ENCODE data around the gene KLHL26. TPM values are rescaled to one million over a fixed set of nuclear protein-coding genes. Genes with fewer than 3 reads are reported as not detected.

Gene KLHL26
- total RNA-seq, 1 donor from 2014 or later: 5.7 TPM

DNA sequence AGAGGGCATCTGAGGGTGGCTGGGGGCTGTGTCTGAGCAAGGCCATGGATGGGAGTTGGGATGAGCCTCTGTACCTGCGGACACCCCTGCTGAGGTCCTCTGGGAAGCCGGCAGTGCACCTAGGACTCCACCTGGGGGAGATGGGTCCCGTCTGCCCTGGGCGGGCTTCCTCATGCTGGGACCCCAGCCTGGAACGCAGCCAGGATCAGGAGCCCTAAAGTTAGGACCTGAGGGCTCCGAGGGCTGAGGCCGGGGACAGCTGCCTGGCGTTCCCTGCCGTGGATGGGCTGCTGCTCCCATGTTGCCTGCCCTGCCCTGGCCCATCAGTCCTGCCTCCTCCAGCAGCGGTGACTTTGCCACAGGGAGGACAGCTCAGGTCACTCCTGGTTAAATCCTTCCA, 72.7 kb downstream of the KLHL26 start:
- DNase-seq (ENCODE audit: low spot score in 2 of 2) (no peak), FAIRE-seq (no peak)

DNA sequence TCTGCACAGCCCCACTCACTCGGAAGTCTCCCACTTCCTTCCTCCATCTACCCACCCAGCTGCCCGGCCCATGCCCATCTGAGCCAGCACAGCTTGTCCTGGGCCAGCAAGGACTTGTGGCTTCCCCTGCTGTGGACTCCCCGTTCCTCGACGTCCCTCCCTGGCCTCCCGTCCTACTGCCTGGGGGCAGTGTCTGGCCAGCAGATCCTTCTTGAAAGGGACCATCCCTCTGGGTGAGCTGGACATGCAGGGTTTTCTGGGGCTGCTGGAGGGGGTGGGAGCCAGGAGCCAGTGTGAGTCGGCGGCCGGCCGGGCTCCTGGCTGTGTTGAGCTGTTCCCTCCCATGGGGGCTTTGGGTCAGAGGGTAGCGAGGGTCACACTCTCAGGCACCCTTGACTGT, 73.4 kb downstream of the KLHL26 start:
- no peak for FAIRE-seq
- no peak for DNase-seq (ENCODE audit: low spot score in 2 of 2)

DNA sequence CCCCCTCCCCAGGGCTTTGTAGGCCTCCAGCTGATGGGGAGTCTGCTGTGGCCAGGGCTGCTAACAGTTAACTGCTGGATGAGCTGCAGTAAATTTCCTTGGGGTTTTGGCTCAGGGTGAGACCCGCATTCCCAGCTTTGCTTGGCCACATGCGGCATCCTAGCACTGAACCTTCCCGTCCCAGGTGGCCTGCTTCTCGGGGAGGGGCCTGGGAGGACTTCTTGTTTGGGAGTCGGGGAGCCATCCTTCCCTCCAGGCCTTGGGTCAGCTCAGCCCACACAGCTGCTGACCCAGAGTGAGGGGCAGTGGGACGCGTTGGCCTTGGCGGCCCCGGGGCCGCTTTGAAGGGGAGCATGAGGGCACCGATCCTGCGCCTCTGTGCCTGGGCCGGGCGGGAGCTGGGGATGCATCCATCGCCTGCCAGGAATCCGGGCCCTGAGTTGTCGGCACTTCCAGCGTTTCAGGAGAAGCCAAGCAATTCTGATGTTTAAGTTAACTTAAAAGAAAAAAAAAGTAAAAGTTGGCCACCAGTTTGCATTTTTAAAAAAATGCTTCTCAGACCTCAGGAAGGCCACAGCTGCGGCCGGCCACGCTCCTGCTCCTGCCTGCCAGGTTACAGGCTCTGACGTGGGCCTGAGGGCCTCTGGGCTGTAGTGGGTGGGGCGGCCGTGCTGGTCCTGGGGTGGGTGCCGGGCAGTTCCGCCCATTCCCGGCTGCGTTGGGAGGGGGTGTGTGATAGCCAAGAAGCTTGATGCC, 74.3 kb downstream of the KLHL26 start:
- FAIRE-seq (no peak), DNase-seq (ENCODE audit: low spot score in 2 of 2) (no peak)

DNA sequence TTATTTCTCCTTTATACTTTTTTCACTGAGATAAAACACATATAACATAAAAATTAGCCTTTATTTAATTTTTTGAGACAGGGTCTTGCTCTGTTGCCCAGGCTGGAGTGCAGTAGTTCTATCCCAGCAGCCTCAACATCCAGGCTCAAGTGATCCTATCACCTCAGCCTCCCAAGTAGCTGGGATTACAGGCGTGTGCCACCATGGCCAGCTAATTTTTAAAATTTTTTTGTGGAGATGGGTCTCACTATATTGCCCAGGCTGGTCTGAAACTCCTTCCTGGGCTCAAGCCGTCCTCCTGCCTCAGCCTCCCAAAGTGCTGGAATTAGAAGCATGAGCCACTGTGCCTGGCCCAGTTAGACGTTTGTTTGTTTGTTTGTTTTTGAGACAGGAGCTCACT, 75.1 kb downstream of the KLHL26 start:
- FAIRE-seq: no peak
- DNase-seq (ENCODE audit: low spot score in 2 of 2): no peak

DNA sequence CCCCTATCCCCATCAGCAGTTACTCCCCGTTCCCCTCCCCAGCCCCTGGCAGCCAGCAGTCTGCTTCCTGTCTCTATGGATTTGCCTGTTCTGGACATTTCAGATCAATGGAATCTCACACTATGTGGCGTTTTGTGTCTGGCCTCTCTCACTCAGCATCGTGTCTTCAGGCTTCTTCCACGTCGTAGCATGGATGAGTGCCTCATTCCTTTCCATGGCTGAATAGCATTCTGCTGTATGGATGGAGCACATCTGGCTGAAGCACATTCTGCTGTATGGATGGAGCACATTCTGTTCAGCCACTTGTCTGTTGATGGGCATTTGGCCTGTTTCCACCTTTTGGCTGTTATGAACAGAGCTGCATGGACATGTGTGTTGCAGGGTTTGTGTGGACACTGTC, 76.2 kb downstream of the KLHL26 start:
- no peak for FAIRE-seq
- DNase-seq (ENCODE audit: low spot score in 2 of 2): no peak

DNA sequence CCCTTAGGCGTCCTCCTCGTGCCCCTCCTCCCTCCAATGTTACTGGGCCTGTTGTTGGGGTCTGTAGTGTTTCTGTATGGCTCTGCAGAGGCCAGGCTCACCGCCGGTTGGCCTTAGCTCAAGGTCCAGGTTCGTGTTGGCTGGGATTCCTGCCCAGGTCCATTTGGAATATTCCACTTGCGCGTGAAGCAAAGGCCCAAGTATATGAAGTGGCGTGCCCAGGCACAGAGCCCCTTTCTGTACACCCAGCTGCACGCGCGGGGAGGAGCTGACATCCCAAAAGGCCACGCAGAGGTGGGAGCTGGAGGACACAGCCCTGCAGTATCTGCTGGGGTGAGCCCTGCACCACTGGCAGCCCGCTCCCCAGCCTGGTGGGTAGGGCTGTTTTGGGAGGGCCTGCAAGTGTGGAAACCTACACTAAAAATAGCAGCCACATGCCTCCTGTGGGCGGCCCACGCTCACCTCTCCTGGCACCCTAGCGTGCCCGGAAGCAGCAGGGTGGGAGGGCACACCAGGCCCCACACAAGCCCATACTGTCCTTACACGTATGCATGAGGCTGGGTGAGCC, 76.8 kb downstream of the KLHL26 start:
- DNase-seq (ENCODE audit: low spot score in 2 of 2): no peak
- FAIRE-seq: no peak

DNA sequence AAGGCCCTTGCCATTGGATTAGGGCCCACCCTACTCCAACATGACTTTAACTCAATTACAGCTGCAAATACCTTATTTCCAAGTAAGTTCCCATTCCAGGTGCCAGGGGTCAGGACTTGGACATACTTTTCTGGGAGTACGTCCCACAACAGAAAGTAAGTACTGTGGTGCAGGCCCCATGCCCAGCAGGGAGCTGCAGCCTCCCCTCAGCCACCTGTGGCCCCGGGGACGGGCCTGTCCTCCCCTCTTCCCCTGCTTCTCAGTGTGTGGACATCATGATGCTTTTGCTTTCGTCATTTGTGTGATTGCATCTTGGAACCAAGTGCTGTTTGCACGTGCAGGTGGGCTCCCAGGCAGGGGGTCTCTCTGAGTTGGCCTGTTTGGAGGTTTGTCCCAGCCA, 78.6 kb downstream of the KLHL26 start:
- no peak for FAIRE-seq
- no peak for DNase-seq (ENCODE audit: low spot score in 2 of 2)

DNA sequence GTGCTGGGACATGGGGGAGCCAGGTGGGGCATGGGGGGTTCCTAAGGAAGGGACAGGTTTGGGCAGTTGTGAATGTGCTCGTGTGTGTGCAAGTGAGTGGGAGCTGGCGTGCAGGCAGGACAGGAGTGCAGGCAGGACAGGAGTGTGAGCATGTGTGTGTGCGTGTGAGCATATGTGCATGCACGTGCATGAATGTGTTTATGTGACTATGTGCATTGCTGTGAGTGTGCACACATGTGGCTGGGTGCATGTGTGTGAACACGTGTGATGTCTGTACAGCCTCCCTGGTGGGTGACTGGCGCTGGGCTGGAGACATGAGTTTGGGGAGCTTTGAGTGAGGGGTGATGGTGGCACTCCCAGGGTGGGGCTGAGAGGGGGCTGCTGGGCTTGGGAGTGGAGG, 80.0 kb downstream of the KLHL26 start:
- DNase-seq (ENCODE audit: low spot score in 2 of 2) (no peak), FAIRE-seq (no peak)

DNA sequence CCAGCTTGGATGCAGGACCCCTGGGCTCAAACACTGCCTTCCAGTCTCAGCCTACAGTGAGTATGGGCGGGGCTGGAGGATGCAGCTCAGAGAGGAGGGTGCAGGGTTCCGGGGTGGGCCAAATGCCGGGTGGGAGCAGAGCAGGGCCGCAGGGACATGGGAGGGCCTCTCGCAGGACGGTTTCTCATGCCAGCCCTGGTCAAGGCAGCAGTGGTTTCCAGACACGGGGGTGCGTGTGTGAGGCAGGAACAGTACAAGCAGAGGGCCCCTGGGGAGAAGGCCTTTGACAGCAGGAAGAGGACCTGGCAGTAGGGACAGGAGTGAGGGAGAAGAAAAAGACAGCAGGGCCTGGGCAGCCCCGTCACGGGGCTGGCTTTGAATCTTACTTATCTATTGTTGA, 80.8 kb downstream of the KLHL26 start:
- DNase-seq (ENCODE audit: low spot score in 2 of 2) (no peak), FAIRE-seq (no peak)

DNA sequence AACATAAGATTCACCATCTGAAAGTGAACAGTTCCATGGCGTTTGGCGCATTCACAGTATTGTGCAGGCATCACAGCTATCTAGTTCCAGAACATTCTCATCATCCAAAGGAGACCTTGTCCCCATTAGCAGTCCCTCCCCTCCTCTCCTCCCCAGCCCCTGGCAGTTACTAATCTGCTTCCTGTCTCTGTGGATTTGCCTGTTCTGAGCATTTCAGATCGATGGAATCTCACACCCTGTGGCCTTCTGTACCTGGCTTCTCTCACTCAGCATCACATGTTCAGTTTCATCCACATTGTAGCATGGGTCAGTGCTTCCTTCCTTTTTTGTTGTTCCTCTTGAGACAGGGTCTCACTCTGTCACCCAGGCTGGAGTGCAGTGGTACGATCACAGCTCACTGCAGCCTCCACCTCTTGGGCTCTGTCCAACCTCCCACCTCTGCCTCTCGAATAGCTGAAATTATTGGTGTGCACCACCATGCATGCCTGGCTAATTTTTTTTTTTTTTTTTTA, 81.2 kb downstream of the KLHL26 start:
- FAIRE-seq: no peak
- no peak for DNase-seq (ENCODE audit: low spot score in 2 of 2)

DNA sequence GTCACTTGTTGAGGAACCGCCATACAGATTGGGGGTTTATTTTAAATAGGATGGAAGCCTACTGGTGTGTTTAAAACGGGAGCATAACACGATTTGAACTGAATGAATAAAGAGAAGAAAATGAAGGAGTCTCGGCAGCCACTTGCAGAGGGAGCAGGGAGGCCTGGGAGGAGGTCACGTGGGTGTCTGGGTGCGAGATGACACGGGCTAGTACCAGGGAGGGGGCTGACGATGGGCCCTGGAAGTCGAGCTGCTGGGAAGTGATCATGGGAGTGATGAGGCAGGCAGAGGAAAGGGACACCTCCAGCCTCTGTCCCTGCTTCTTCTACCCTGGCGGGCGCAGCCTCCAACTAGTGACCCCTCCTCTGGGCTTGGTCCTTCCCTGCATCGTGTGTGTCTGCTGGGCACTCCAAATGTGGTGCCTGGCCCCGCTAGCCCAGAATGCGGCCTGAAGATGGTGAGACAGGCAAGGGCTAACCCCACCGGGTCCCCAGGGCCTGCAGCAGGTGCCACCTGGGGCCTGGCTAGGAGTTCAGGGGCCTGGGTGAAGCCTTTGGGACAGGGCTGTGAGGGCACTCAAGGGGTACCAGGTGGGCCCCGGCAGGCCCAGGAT, 82.1 kb downstream of the KLHL26 start:
- DNase-seq (ENCODE audit: low spot score in 2 of 2): no peak
- FAIRE-seq: no peak

DNA sequence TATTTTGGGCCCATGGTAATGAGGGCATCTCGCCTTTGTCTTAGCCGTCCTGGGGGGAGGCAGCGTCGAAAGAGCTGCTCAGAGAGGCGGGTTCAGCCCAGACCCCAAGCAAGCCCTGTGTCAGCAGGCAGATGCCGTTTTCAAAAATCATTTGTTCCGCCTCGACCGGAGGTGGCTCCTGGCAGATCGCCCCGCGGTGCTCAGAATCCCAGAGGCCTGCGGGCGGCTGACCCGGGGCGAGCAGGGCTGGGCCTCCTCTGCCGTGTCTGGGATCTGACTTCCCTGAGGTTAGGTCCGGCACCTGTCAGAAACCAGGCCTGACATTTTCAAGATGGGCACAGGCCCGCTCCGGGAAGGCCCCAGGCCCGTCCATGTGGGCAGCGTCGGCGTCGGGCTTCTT, 82.7 kb downstream of the KLHL26 start:
- FAIRE-seq: no peak
- DNase-seq (ENCODE audit: low spot score in 2 of 2): no peak

Small RNA genes within 50 kb of the gene (small RNA-seq; reads per million reads assigned to genes)
- not detected for gene RN7SL155P

Other genes starting within 250 kb of the KLHL26 start
- 0.41 TPM for gene LRRC25, start 239.4 kb upstream of the KLHL26 start, total RNA-seq
- 69.3 TPM for gene SSBP4, start 217.6 kb upstream of the KLHL26 start, total RNA-seq
- 62.8 TPM for gene ISYNA1, start 198.9 kb upstream of the KLHL26 start, total RNA-seq
- 7.7 TPM for gene ELL, start 115.0 kb upstream of the KLHL26 start, total RNA-seq
- gene FKBP8, start 93.5 kb upstream of the KLHL26 start, total RNA-seq: 178 TPM
- gene KXD1, start 79.2 kb upstream of the KLHL26 start, total RNA-seq: 14.7 TPM
- 742 TPM for gene UBA52, start 65.2 kb upstream of the KLHL26 start, total RNA-seq
- gene REX1BD, start 48.2 kb upstream of the KLHL26 start, total RNA-seq: 17.1 TPM
- gene CRLF1, start 30.2 kb upstream of the KLHL26 start, total RNA-seq: 2.4 TPM
- gene TMEM59L, start 24.2 kb upstream of the KLHL26 start, total RNA-seq: 34.2 TPM
- 7.3 TPM for gene CRTC1, start 46.7 kb downstream of the KLHL26 start, total RNA-seq
- not detected for gene COMP, start 154.3 kb downstream of the KLHL26 start, total RNA-seq
- 38.3 TPM for gene UPF1, start 194.9 kb downstream of the KLHL26 start, total RNA-seq

Measured in frontal cortex (tissue), 4 donors.